Natural killer cell treated with Interleukin-12 subunit alpha and Interleukin-12 subunit beta and Interleukin-15 and Interleukin-18, amount 100 ng/mL, for 72 hours (primary cell): ENCODE data around the gene DYNC2LI1. TPM values are rescaled to one million over a fixed set of nuclear protein-coding genes. Genes with fewer than 3 reads are reported as not detected.

ENCODE experiments used
- ATAC-seq, 2 donors: fragments of 150-1000 bp; cut with Tn5 transposase in 1 of 2; sonication (Bioruptor Pico), chemical (Tn5 transposase) in 1 of 2; 2 replicates each; pipeline ENCODE4 v1.10.0; 2021
- DNase-seq: peaks from one replicate; pipeline ENCODE4 v3.0.0; 2022; ENCODE audit warnings: low spot score
- H3K27ac Mint-ChIP-seq, 2 donors: 1 replicate in 1 of 2; 2 replicates in 1 of 2; pipeline ENCODE4 v1.8.0; 2022; ENCODE audit warnings: mixed read lengths in 2 of 2, mild to moderate bottlenecking in 1 of 2, moderate library complexity in 1 of 2
- H3K27me3 Mint-ChIP-seq, 2 donors: 1 replicate in 1 of 2; 2 replicates in 1 of 2; pipeline ENCODE4 v1.8.0; 2022; ENCODE audit warnings: mixed read lengths in 2 of 2
- H3K36me3 Mint-ChIP-seq: one replicate; pipeline ENCODE4 v1.8.0; 2022; ENCODE audit warnings: mixed read lengths
- H3K4me1 Mint-ChIP-seq, 2 donors: 1 replicate in 1 of 2; 2 replicates in 1 of 2; pipeline ENCODE4 v1.8.0; 2022; ENCODE audit warnings: low read depth in 2 of 2, mixed read lengths in 2 of 2, mild to moderate bottlenecking in 1 of 2
- H3K4me3 Mint-ChIP-seq: one replicate; pipeline ENCODE4 v1.8.0; 2022; ENCODE audit warnings: mixed read lengths
- H3K9me3 Mint-ChIP-seq: 2 replicates; pipeline ENCODE4 v1.8.0; 2022; ENCODE audit warnings: mixed read lengths
- total RNA-seq, 2 donors: library from RNA; stranded (reverse); gene quantifications; one replicate each; pipeline ENCODE4 v1.2.3, GENCODE V29; 2022

The DYNC2LI1 gene
- total RNA-seq, 2 donors from 2014 or later: 3.7 to 7.7 TPM

- H3K27me3 Mint-ChIP-seq: peaks cover 0 to 2% of the 10 kb centered on the region in 2 donors
- no peaks in the 10 kb centered on the region for H3K4me1 Mint-ChIP-seq
- H3K4me3 Mint-ChIP-seq: no peak overlapping the region
- no peak for ATAC-seq
- no peak for DNase-seq
- H3K36me3 Mint-ChIP-seq: no peaks in the 10 kb centered on the region
- no peaks in the 10 kb centered on the region for H3K9me3 Mint-ChIP-seq
- no peak overlapping the region for H3K27ac Mint-ChIP-seq
These were observed 63.2 kb downstream of the DYNC2LI1 start for GRCh38 chr2:43837033-43837432.

GRCh38 chr2:43837831-43838559 lies 64.2 kb downstream of the DYNC2LI1 start:
- no peak overlapping the region for H3K27ac Mint-ChIP-seq
- H3K4me1 Mint-ChIP-seq: no peaks in the 10 kb centered on the region
- no peaks in the 10 kb centered on the region for H3K9me3 Mint-ChIP-seq
- peak in 1 of 2 donors; percentile 26 for ATAC-seq
- H3K4me3 Mint-ChIP-seq: no peak overlapping the region
- no peak for DNase-seq
- peaks cover 0 to 1% of the 10 kb centered on the region in 2 donors for H3K27me3 Mint-ChIP-seq
- H3K36me3 Mint-ChIP-seq: no peaks in the 10 kb centered on the region

- H3K27me3 Mint-ChIP-seq: no peaks in the 10 kb centered on the region
- no peak within 1 kb of the TSS for H3K27ac Mint-ChIP-seq
- DNase-seq (no peak), ATAC-seq (peak; percentile 18 to 30)
- no peak within 1 kb of the TSS for H3K4me3 Mint-ChIP-seq
- H3K9me3 Mint-ChIP-seq: no peaks in the 10 kb centered on the region
- no peaks in the 10 kb centered on the region for H3K4me1 Mint-ChIP-seq
- H3K36me3 Mint-ChIP-seq: no peaks in the 10 kb centered on the region
These were observed 64.9 kb downstream of the DYNC2LI1 start, which contains the start of the genes ABCG5 and ABCG8 for GRCh38 chr2:43838560-43839267. Gene ABCG5, minus strand, starts transcription at chr2:43838839. Its CDS starts 160 bp downstream, at chr2:43838679. Gene ABCG8, plus strand, starts transcription at chr2:43838971. Its CDS starts 83 bp downstream, at chr2:43839054.

- no peak overlapping the region for H3K4me3 Mint-ChIP-seq
- H3K4me1 Mint-ChIP-seq: no peaks in the 10 kb centered on the region
- H3K27ac Mint-ChIP-seq: no peak overlapping the region
- H3K36me3 Mint-ChIP-seq: no peaks in the 10 kb centered on the region
- no peaks in the 10 kb centered on the region for H3K27me3 Mint-ChIP-seq
- ATAC-seq (no peak), DNase-seq (no peak)
- no peaks in the 10 kb centered on the region for H3K9me3 Mint-ChIP-seq
These were observed 66.1 kb downstream of the DYNC2LI1 start for GRCh38 chr2:43839776-43840564.

GRCh38 chr2:43840965-43841364 lies 67.1 kb downstream of the DYNC2LI1 start:
- H3K27me3 Mint-ChIP-seq: no peaks in the 10 kb centered on the region
- ATAC-seq: no peak
- no peak overlapping the region for H3K27ac Mint-ChIP-seq

GRCh38 chr2:43841949-43842865 lies 68.4 kb downstream of the DYNC2LI1 start:
- H3K4me1 Mint-ChIP-seq: no peaks in the 10 kb centered on the region
- DNase-seq (no peak), ATAC-seq (no peak)
- no peak overlapping the region for H3K27ac Mint-ChIP-seq
- no peaks in the 10 kb centered on the region for H3K27me3 Mint-ChIP-seq
- H3K9me3 Mint-ChIP-seq: no peaks in the 10 kb centered on the region
- no peak overlapping the region for H3K4me3 Mint-ChIP-seq
- H3K36me3 Mint-ChIP-seq: no peaks in the 10 kb centered on the region

More at GRCh38 chr2:43840965-43841364, 67.1 kb downstream of the DYNC2LI1 start:
- no peak overlapping the region for H3K4me3 Mint-ChIP-seq
- no peaks in the 10 kb centered on the region for H3K36me3 Mint-ChIP-seq
- no peaks in the 10 kb centered on the region for H3K9me3 Mint-ChIP-seq
- H3K4me1 Mint-ChIP-seq: no peaks in the 10 kb centered on the region
- no peak for DNase-seq

GRCh38 chr2:43842866-43843226 lies 69.0 kb downstream of the DYNC2LI1 start:
- Mint-ChIP-seq H3K9me3 (no peaks in the 10 kb centered on the region), H3K27me3 (peaks cover 0 to 2% of the 10 kb centered on the region in 2 donors), H3K27ac (no peak overlapping the region), H3K36me3 (no peaks in the 10 kb centered on the region), H3K4me3 (no peak overlapping the region), H3K4me1 (no peaks in the 10 kb centered on the region)
- DNase-seq (no peak), ATAC-seq (no peak)

- Mint-ChIP-seq H3K27ac (no peak overlapping the region), H3K4me3 (no peak overlapping the region), H3K36me3 (no peaks in the 10 kb centered on the region), H3K9me3 (no peaks in the 10 kb centered on the region), H3K27me3 (peaks cover 0 to 2% of the 10 kb centered on the region in 2 donors), H3K4me1 (no peaks in the 10 kb centered on the region)
- ATAC-seq: no peak
- no peak for DNase-seq
These were observed 71.3 kb downstream of the DYNC2LI1 start for GRCh38 chr2:43845181-43845580.

GRCh38 chr2:43846140-43846793 lies 72.4 kb downstream of the DYNC2LI1 start:
- Mint-ChIP-seq H3K4me3 (no peak overlapping the region), H3K9me3 (no peaks in the 10 kb centered on the region), H3K27ac (no peak overlapping the region), H3K36me3 (no peaks in the 10 kb centered on the region), H3K27me3 (peaks cover 0 to 2% of the 10 kb centered on the region in 2 donors), H3K4me1 (no peaks in the 10 kb centered on the region)
- ATAC-seq: no peak
- no peak for DNase-seq

- H3K36me3 Mint-ChIP-seq: no peaks in the 10 kb centered on the region
- no peaks in the 10 kb centered on the region for H3K9me3 Mint-ChIP-seq
- H3K27ac Mint-ChIP-seq: no peak overlapping the region
- ATAC-seq: no peak
- H3K4me1 Mint-ChIP-seq: no peaks in the 10 kb centered on the region
- DNase-seq: no peak
- H3K4me3 Mint-ChIP-seq: no peak overlapping the region
- peaks cover 0 to 2% of the 10 kb centered on the region in 2 donors for H3K27me3 Mint-ChIP-seq
These were observed 74.4 kb downstream of the DYNC2LI1 start for GRCh38 chr2:43848214-43848613.

- peak in 1 of 2 donors; percentile 40 for ATAC-seq
- peaks cover 10 to 15% of the 10 kb centered on the region in 2 donors for H3K27me3 Mint-ChIP-seq
- no peak for DNase-seq
- H3K36me3 Mint-ChIP-seq: no peaks in the 10 kb centered on the region
- no peak overlapping the region for H3K4me3 Mint-ChIP-seq
- H3K4me1 Mint-ChIP-seq: no peaks in the 10 kb centered on the region
- no peaks in the 10 kb centered on the region for H3K9me3 Mint-ChIP-seq
- no peak overlapping the region for H3K27ac Mint-ChIP-seq
These were observed 77.5 kb downstream of the DYNC2LI1 start for GRCh38 chr2:43851011-43851980.
